Activated T-cell treated with anti-CD3 and anti-CD28 coated beads, Interleukin-2, amount 50 U/mL, for 72 hours (primary cell): ENCODE results near the gene REEP6. TPM values are rescaled to one million over a fixed set of nuclear protein-coding genes. Genes with fewer than 3 reads are reported as not detected.
"Not testable (repeated sequence)": the region's sequence is repeated elsewhere in the genome, so short reads cannot be mapped to it uniquely, and the experiment has no call there.

Source experiments
- ATAC-seq, 2 donors: fragments of 150-1000 bp; cut with Tn5 transposase; replicated peaks in 1 of 2; 2 replicates each; pipeline ENCODE4 v1.10.0; 2021; ENCODE audit warnings: moderate library complexity in 2 of 2, mild to moderate bottlenecking in 1 of 2
- DNase-seq, 2 donors: peaks; one replicate each; pipeline ENCODE4 v3.0.0; 2021 to 2022; ENCODE audit warnings: mixed read lengths in 1 of 2
- H3K27ac Mint-ChIP-seq: one replicate; pipeline ENCODE4 v1.8.0; 2022; ENCODE audit warnings: mild to moderate bottlenecking, moderate library complexity, mixed read lengths
- H3K27me3 Mint-ChIP-seq: one replicate; pipeline ENCODE4 v1.8.0; 2022; ENCODE audit warnings: low read depth, mixed read lengths
- H3K36me3 Mint-ChIP-seq, 2 donors: one replicate each; pipeline ENCODE4 v1.8.0; 2022; ENCODE audit warnings: mixed read lengths in 2 of 2, mild to moderate bottlenecking in 1 of 2; ENCODE audit not compliant: insufficient read depth in 2 of 2
- H3K4me1 Mint-ChIP-seq: one replicate; pipeline ENCODE4 v1.8.0; 2022; ENCODE audit warnings: low read depth, mixed read lengths
- H3K4me3 Mint-ChIP-seq, 2 donors: one replicate each; pipeline ENCODE4 v1.8.0; 2022; ENCODE audit warnings: mild to moderate bottlenecking in 2 of 2, mixed read lengths in 2 of 2, moderate library complexity in 2 of 2
- H3K9me3 Mint-ChIP-seq, 2 donors: one replicate each; pipeline ENCODE4 v1.8.0; 2022; ENCODE audit warnings: mixed read lengths in 2 of 2
- total RNA-seq, 2 donors: library from RNA; stranded (reverse); gene quantifications; one replicate each; pipeline ENCODE4 v1.2.3, GENCODE V29; 2022

Gene REEP6
- total RNA-seq, 2 donors from 2014 or later = 1.7 to 3.8 TPM

DNA sequence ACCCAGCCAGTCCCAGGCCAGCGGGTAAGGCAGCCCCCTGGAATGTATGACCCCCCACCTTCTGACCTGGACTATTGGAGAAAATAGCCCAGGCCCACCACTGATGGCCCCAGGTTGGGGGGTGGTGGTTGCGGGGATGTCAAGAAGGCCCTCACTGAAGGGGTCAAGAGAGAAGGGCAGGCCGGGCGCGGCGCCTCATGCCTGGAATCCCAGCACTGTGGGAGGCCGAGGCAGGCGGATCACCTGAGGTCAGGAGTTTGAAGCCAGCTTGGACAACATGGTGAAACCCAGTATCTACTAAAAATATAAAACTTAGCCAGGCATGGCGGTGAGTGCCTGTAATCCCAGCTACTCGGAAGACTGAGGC lies 23.3 kb downstream of the REEP6 start:
- Mint-ChIP-seq H3K27me3 (no peaks in the 10 kb centered on the region), H3K4me1 (peaks cover 17% of the 10 kb centered on the region), H3K9me3 (no peaks in the 10 kb centered on the region), H3K27ac (no peak overlapping the region), H3K36me3 (no peaks in the 10 kb centered on the region), H3K4me3 (peak overlapping the region in 1 of 2 donors; percentile 59)
- ATAC-seq (no peak), DNase-seq (no peak)

DNA sequence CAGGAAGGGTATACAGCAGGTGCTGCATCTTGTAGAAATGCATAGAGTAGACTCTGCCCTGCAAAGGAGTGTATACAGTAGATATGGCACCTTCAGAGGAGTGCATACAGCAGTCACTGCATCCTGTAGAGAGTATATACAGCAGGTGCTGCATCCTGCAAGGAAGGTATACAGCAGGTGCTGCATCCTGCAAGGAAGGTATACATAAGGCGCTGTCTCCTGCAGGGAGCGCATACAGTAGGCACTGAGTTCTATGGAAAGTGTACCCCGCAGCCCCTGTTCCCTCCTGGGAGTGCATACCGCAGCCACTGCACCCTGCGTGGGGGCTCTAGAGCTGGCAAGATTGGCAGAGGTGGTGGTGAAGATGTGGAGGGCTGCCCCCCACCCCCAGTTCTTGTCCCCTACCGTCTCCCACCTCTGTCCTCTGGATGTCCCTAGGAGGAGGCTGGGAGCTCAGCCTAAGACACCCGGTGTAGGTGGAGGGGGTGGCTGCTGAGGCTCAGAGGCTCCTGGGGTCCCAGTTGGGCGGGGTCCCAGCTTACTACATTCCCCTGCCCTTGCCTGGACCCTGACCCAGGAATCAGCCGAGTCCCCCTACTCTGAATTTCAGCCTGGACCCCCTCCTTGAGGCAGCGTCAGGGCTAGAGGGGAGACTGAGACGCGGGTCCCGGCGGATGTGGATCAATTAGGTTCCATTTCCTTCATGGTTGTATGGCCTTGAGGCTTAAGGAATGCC lies 24.2 kb downstream of the REEP6 start:
- Mint-ChIP-seq H3K4me1 (peaks cover 12% of the 10 kb centered on the region), H3K4me3 (no peak overlapping the region), H3K9me3 (no peaks in the 10 kb centered on the region), H3K27ac (no peak overlapping the region), H3K27me3 (no peaks in the 10 kb centered on the region), H3K36me3 (no peaks in the 10 kb centered on the region)
- ATAC-seq = no peak
- no peak for DNase-seq

DNA sequence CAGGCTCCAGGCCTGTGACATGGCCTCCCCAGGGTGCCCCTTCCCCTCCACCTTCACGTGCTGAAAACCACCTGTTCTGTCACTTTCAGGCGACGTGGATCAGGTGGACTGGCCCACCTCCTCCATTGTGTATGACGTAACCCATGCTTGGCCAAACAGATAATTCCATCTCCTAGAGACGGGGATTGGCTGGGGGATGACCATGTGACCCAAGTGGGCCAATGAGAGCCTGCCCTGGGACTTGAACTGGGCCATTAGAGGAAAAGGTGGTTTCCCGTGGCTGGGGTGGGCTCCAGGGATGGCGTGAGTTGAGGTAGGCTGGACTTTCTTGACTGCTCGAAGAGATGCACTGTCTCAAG lies 25.4 kb downstream of the REEP6 start:
- no peak overlapping the region for H3K27ac Mint-ChIP-seq
- no peaks in the 10 kb centered on the region for H3K9me3 Mint-ChIP-seq
- no peak for DNase-seq
- H3K4me3 Mint-ChIP-seq = no peak overlapping the region
- no peak for ATAC-seq
- no peaks in the 10 kb centered on the region for H3K27me3 Mint-ChIP-seq
- H3K4me1 Mint-ChIP-seq = peaks cover 7% of the 10 kb centered on the region
- no peaks in the 10 kb centered on the region for H3K36me3 Mint-ChIP-seq

DNA sequence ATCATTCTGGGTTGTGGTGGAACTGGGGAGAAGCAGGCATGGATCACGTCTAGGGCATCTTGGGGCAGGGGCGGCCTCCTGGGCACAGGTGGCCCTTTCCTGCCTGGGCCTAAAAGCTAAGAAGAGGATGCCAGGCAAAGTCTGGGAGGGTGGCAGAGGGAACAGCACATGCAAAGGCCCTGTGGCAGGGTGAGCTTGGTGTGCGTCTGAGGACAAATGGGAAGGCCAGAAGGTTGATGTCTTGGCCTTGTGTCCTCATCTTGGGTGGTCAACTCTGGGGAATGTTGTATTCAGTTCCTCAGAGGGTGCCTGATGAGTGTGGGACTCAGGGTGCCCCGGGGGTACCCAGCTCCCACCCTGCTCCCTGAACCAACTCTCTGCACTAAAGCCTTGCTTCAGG lies 27.5 kb downstream of the REEP6 start:
- H3K4me1 Mint-ChIP-seq = no peaks in the 10 kb centered on the region
- H3K27ac Mint-ChIP-seq = no peak overlapping the region
- H3K27me3 Mint-ChIP-seq = peaks cover 11% of the 10 kb centered on the region
- DNase-seq (no peak), ATAC-seq (no peak)
- H3K36me3 Mint-ChIP-seq = no peaks in the 10 kb centered on the region
- no peak overlapping the region for H3K4me3 Mint-ChIP-seq
- no peaks in the 10 kb centered on the region for H3K9me3 Mint-ChIP-seq

DNA sequence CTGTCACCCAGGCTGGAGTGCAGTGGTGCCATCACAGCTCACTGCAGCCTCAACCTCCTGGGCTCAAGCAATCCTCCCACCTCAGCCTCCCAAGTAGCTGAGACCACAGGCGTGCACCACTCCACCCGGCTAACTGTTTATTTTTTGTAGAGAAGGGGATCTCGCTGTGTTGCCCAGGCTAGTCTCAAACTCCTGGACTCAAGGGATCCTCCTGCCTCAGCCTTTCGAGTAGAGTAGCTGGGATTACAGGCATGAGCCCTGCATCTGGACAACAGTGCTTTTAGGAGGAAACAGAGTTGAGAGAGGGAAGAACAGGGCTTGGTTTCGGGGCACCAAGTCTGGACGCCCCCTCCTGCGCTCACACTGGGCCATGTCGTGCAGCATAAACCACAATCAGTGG lies 28.8 kb downstream of the REEP6 start:
- H3K27me3 Mint-ChIP-seq = peaks cover 19% of the 10 kb centered on the region
- ATAC-seq, H3K4me1 Mint-ChIP-seq, H3K4me3 Mint-ChIP-seq, H3K9me3 Mint-ChIP-seq, H3K27ac Mint-ChIP-seq, DNase-seq, H3K36me3 Mint-ChIP-seq: not testable (repeated sequence)

DNA sequence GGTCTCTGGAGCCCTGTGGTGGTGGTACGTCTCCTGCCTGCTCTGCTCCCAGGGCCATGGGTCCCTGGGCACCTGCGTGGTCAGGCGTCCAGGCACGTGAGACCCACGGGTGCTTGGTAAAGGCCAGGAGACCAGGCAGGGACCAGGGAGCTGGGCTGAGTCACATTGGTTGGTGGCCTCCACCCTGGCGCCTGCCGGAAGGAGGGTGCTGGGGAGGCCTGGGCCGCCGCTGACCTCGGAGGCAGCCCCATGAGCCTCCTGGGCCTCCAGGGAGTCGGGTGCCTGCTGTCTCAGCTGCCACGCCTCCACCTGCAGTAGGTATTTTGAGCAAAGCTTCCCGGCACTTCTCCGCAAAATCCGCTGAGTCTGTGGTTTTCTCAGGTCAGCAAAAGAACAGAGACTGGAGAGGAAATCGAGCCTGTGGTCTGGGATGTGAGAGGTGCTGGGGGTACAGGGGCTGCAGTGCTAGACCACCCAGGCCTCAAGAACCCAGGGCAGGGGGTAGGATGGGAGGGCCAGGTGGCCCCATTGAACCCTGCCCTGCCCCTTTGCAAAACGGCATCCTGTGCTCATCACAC lies 29.3 kb downstream of the REEP6 start:
- H3K36me3 Mint-ChIP-seq = peaks cover 0 to 5% of the 10 kb centered on the region in 2 donors
- H3K27me3 Mint-ChIP-seq = peaks cover 24% of the 10 kb centered on the region
- no peak for ATAC-seq
- H3K4me1 Mint-ChIP-seq = peaks cover 6% of the 10 kb centered on the region
- H3K9me3 Mint-ChIP-seq = no peaks in the 10 kb centered on the region
- H3K4me3 Mint-ChIP-seq = no peak overlapping the region
- no peak overlapping the region for H3K27ac Mint-ChIP-seq
- no peak for DNase-seq

DNA sequence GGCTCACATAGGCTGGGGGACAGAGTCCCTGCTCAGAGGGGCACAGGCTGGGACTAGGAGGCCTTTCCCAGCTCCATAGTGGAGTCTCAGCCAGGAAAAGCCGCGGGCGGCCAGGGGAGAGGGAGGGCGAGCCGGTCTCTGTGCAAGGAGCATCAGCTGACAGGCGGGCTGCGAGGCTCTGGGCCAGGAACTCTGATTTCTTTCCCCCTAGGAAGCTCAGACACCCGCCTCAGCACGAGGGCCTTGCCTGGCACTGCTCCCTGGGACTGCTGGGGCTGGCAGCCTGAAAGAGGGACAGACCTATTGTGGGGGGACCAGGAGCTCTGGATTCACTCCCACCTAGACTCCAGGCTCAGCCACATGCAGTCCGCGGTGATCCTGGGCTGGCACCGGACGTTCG lies 30.7 kb downstream of the REEP6 start:
- H3K27me3 Mint-ChIP-seq = peaks cover 34% of the 10 kb centered on the region
- peaks cover 0 to 5% of the 10 kb centered on the region in 2 donors for H3K36me3 Mint-ChIP-seq
- no peak for DNase-seq
- no peaks in the 10 kb centered on the region for H3K9me3 Mint-ChIP-seq
- H3K27ac Mint-ChIP-seq = no peak overlapping the region
- peaks cover 6% of the 10 kb centered on the region for H3K4me1 Mint-ChIP-seq
- no peak overlapping the region for H3K4me3 Mint-ChIP-seq
- no peak for ATAC-seq

DNA sequence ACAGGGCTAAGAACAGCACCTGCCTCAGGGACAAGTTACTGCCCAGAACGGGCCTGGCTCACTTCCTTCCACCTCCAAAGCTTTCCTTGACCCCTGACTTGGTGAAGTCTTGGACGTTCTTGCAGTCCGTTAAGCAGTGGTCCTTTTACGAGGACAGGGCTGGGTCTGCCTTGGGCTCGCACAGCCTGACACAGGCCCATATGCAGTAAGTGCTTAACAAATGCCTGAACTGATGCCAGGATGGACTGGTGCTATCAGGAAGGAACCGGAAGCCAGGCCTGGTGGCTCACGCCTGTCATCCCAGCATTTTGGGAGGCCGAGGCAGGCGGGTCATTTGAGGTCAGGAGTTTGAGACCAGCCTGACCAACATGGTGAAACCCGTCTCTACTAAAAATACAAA lies 31.1 kb downstream of the REEP6 start:
- Mint-ChIP-seq H3K27ac (no peak overlapping the region), H3K36me3 (peaks cover 0 to 5% of the 10 kb centered on the region in 2 donors), H3K27me3 (peaks cover 34% of the 10 kb centered on the region), H3K9me3 (no peaks in the 10 kb centered on the region), H3K4me1 (peaks cover 6% of the 10 kb centered on the region), H3K4me3 (no peak overlapping the region)
- no peak for ATAC-seq
- DNase-seq = no peak

DNA sequence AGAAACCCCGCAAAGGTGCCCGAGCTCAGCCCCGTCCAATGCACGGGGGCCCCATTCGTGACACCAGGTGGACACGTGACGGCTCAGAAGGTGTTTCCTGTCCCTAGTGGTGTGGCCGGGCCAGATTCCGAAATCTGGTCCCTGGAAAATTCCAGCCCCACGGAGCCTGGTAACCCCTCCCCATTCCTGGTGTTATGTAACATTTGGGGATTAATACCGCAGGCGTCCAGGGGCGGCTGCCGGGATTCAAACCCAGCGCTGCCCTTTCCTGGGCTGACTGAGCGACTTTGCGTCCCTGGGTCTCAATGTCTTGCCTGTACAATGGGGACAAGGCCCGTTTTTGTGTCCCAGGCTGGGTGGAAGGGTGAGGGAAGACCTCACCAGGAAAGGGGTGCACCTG lies 31.9 kb downstream of the REEP6 start:
- ATAC-seq (no peak), DNase-seq (no peak)
- peaks cover 0 to 5% of the 10 kb centered on the region in 2 donors for H3K36me3 Mint-ChIP-seq
- H3K27me3 Mint-ChIP-seq = peaks cover 34% of the 10 kb centered on the region
- H3K4me1 Mint-ChIP-seq = peaks cover 6% of the 10 kb centered on the region
- H3K9me3 Mint-ChIP-seq = no peaks in the 10 kb centered on the region
- no peak overlapping the region for H3K27ac Mint-ChIP-seq
- no peak overlapping the region for H3K4me3 Mint-ChIP-seq

DNA sequence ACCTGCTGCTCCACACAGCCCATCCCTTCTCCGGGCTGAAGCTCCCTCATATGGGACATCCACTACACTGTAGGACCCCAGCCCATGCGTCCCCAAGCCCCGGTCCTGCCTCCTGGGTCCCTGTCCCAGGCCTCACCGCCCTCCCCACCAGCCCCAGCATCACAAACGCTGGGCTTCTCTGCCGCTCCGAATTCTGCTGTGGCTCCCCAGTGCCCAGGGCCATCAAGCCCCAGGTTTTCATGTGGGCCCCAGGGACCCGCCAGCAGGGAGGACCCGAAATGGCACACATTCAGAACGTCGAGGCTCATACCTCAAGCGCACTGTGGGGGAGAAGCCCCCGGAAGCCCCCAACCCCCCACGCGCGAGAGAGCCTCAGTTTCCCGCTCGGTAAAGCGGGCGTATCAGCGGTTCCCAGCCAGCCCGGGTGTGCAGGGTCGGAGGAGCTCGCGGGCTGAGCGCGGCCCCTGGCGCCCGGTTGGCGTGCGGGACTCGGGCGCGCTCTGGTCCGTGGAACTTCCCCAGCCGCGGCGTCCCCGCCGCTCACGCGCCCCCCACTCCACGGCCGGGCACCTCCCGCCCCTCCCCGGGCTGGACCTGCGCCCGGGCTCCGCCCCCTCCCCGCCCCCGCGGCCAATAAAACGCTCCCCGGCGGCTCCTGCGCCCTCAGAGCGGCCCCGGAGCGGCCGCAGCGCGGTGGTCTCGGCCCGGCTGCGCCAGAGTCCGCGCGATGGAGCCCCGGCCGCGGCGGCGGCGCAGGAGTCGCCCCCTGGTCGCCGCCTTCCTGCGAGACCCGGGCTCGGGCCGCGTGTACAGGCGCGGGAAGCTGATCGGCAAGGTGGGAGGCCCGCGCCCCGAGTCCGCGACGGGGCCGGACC lies 32.7 kb downstream of the REEP6 start, which contains the start of gene PLK5:
Gene PLK5, plus strand, starts transcription at position 666 of the 875 bp plus-strand sequence. CDS start 2,920 bp downstream, outside the sequence.
- H3K4me1 Mint-ChIP-seq = peaks cover 6% of the 10 kb centered on the region
- ATAC-seq (no peak), DNase-seq (no peak)
- peaks cover 0 to 5% of the 10 kb centered on the region in 2 donors for H3K36me3 Mint-ChIP-seq
- no peak within 1 kb of the TSS for H3K27ac Mint-ChIP-seq
- peak within 1 kb of the TSS in 1 of 2 donors; percentile 46 for H3K4me3 Mint-ChIP-seq
- H3K9me3 Mint-ChIP-seq = no peaks in the 10 kb centered on the region
- H3K27me3 Mint-ChIP-seq = peaks cover 34% of the 10 kb centered on the region

DNA sequence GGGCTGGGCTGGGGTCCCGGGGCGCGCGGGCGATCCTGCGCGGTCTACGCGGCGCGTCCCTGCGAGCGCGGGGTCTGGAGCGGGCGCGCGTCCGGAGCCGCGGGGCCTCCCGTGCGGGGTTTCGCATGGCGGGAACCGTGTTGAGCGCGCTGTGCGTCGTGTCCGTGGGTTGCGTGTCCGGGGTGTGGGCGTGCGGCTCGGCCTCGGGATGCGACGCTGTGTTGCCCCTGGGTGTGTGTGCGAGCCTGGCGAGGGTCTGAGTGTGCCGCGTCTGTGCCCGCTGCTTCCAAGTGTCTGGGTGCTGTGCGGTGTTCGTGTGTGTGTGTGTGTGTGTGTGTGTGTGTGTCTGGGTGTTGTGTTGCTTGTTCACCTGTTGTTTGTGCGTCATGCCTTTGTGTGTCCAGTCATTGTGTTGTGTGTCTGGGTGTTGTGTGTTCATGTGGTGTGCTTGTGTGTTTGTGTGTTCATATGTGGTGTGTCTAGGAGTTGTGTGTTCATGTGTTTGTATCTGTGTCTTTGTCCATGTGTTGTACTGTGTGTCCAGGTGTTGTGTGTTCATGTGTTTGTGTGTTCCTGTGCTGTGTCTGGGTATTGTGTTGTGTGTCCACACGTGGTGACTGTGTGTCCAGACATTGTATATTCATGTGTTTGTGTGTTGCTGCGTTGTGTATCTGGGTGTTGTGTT lies 33.4 kb downstream of the REEP6 start:
- peaks cover 34% of the 10 kb centered on the region for H3K27me3 Mint-ChIP-seq
- peak overlapping the region in 1 of 2 donors; percentile 46 for H3K4me3 Mint-ChIP-seq
- H3K36me3 Mint-ChIP-seq = peaks cover 0 to 5% of the 10 kb centered on the region in 2 donors
- no peak overlapping the region for H3K27ac Mint-ChIP-seq
- no peak for DNase-seq
- no peaks in the 10 kb centered on the region for H3K9me3 Mint-ChIP-seq
- peaks cover 6% of the 10 kb centered on the region for H3K4me1 Mint-ChIP-seq
- no peak for ATAC-seq

DNA sequence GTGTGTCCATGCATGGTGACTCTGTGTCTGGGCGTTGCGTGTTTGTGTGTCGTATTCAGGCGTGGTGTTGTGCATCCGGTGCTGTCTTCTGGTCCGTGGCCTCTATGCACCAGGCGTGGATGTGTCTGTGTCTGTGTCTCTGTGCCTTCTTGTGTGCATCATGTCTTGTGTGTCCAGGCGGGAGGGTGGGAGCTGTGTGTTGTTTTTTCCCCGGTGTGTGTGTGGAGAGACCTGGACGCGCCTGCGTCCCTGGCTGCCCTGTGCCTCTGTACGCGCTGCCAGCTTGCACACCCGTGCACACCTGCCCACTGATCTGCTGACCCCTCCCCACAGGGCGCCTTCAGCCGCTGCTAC lies 34.0 kb downstream of the REEP6 start:
- Mint-ChIP-seq H3K36me3 (peaks cover 0 to 5% of the 10 kb centered on the region in 2 donors), H3K27ac (no peak overlapping the region), H3K4me1 (peaks cover 6% of the 10 kb centered on the region), H3K4me3 (no peak overlapping the region), H3K9me3 (no peaks in the 10 kb centered on the region), H3K27me3 (peaks cover 34% of the 10 kb centered on the region)
- ATAC-seq (no peak), DNase-seq (no peak)

DNA sequence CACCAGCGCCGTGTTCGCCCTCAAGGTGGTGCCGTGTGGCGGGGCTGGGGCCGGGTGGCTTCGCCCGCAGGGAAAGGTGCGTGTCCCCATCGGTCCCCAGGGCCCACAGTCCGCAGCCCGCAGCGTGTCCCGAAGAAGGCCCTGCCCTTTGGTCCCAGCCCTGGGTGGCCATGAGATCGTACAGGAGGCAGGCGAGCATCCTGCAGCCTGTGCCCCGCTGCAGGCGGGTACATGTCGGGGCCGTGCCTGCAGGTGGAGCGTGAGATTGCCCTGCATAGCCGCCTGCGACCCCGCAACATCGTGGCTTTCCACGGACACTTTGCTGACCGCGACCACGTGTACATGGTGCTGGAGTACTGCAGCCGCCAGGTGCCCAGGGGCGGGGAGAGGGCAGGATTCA lies 34.4 kb downstream of the REEP6 start:
- Mint-ChIP-seq H3K27me3 (peaks cover 34% of the 10 kb centered on the region), H3K4me1 (peaks cover 6% of the 10 kb centered on the region), H3K27ac (no peak overlapping the region), H3K36me3 (peaks cover 0 to 5% of the 10 kb centered on the region in 2 donors), H3K4me3 (no peak overlapping the region), H3K9me3 (no peaks in the 10 kb centered on the region)
- DNase-seq (no peak), ATAC-seq (no peak)
